Measurements from ENCODE around the gene UNCX.
"Not testable (repeated sequence)": the region's sequence is repeated elsewhere in the genome, so short reads cannot be mapped to it uniquely, and the experiment has no call there.

Gene UNCX

DNA sequence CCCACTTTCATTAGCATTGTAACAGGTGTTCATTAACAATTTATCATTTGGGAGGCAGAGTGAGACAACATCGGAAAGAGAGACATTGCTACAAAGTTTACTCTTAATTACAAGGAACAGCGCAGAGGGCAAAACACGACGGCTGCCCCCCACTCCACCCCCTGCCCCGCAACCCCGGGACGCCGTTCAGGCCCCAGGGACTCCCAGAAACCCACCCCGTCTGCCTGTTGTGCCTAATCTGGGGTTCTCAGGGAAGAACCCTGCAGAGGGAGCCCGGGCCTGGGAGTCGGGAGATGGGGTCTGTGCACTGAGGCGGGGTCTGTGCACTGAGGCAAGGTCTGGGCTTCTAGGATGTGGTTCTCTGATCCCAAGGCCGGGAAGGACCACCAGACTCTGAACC is 25.2 kb downstream of the UNCX start:
- no peak for DNase-seq (ENCODE audit: low read depth)

DNA sequence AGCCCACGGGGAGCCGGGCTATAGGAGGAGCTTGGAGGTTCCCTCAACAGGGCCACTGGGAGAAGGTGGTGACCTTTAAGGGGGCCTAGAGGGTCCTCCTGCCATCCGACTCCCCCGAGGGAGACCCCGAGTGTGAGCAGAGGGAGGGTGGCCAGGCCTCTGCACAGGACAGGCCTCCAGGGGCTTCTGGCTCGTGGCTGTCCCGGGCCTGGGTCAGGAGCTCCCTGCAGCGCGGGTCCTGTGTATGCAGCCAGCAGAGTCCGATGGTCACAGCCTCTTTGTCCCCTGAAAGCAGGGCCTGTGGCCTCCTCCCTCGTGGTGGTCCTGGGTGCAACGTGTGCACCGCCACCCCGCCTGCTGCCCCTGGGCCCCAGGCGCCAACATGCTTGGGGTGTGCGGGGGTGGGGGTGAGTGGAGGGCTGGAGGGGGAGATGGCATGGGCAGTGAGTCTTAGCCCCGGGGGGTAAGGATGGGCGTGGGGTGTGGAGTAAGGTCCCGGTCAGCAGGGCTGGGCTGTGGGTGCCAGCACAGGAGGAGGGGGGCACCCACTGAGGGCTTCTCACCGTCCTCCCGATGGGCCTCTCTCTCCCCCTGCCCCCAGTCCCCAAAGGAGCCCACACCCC is 27.1 kb downstream of the UNCX start:
- DNase-seq (ENCODE audit: low read depth), result no peak

DNA sequence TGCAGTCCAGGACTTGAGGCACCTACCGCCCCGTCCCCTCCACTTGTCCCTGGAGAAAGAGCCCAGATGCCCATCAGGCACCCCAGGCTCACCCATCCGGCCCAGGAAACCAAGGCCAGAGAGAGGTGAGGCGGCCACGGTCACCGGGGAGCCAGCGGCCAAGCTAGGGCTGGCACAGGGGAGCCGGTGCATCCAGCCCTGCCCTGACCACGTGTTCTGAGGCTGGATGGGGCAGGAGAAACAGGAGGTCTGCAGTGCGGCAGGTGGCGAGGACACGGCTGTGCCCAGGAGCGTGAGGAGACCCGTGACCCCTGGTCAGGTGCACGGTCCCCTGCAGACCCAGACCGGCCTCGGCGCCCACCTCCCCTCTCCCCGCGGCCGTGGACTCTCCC is 27.6 kb downstream of the UNCX start:
- no peak for DNase-seq (ENCODE audit: low read depth)

DNA sequence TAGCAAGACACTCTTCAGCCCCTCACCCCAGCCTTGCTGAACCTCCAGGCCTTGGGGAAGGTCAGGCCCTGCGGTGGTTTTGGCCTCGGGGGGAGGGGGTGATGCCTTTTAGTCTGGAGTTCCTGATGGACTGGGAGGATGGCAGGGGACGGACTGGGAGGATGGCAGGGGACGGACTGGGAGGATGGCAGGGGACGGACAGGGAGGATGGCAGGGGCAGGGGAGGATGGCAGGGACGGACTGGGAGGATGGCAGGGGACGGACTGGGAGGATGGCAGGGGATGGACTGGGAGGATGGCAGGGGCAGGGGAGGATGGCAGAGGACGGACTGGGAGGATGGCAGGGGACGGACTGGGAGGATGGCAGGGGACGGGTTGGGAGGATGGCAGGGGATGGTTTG is 28.4 kb downstream of the UNCX start:
- DNase-seq (ENCODE audit: low read depth), result not testable (repeated sequence)

DNA sequence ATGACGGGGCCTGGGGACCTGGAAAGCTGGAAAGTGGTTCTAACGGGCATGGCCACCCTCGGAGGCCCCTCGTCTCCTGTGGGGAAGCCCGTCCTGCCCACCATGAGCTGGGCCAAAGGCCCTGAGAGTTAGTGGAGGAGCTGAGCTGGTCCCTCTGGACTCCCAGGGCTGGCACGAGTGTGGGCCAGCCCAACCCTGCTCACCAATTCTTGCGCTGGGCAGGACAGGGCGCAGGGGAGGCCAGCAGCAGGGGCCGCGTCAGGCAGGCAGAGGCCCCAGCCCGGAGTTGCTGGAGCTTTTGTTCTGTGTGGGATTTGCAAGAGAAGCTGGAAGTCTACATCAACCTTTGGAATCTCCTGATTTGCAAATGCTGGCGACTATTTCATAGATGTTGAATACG is 29.8 kb downstream of the UNCX start:
- no peak for DNase-seq (ENCODE audit: low read depth)

DNA sequence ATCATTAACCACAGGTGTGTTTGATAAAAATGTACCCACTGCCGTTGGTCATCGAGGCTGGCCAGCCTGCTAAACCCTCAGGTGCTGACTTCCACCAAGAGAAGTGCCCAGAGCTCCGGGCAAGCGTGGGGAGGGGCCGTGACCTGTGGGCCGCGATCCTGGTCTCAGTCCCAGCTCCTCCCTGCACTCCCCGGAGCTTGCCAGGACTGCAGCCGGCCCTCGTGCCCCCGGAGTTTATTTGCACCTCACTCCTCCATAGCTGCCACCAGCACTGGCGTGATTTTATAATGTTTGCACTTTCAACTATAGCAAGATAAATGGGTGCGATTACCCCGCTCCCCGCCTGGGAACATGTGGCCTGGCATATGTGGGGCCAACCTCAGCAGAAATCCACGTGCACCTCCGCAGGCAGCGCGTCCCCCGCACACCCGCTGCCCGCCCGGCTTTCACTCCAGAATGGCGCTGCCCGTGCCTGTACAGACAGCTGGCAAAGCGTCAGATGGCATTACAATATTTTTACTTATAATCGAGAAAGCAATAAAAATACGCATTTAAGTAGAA is 30.8 kb downstream of the UNCX start:
- DNase-seq (ENCODE audit: low read depth), result no peak

DNA sequence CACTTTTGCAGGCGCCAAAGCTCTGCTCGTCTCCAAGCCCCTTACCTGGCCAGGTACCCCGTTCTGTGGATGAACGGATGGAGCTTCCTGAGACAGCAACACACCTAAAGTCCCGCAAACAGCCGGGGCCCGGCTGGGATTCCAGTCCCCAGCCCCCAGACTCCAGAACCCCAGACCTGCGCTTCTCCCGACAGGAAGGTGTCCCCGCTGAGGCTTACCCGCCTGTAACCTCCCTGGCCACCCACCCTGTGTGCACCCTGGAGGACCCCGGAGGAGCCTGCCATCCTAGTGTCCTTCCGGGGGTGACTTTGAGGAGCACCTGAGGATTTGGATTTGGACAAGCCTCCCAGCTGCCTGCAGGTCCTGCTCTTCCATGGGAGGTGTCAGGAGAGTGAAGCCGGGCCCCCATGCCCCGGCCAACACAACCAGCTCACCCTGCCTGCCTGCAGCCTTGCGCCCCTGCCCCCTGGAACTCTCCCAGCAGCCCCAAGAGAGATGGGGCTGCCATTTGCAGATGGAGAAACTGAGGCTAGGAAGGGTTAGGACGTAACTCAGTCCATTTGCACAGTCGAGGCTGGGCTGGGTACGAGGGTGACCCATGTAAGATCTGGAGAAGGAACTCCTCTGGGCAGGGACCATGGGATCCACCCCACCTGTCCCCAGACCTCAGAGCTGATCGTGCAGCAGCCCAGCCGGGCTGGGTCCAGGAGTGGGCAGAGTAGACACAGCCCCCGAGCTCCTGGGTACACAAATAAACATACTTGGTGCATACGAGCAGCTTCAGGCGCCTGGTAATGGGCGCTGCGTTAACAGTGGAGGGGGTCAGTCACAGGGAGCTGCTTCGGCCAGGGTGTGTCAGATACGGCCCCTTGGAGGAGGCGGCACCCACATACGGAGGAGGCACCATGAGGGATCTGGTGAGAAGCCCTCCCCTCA is 31.9 kb downstream of the UNCX start:
- DNase-seq (ENCODE audit: low read depth), result no peak

DNA sequence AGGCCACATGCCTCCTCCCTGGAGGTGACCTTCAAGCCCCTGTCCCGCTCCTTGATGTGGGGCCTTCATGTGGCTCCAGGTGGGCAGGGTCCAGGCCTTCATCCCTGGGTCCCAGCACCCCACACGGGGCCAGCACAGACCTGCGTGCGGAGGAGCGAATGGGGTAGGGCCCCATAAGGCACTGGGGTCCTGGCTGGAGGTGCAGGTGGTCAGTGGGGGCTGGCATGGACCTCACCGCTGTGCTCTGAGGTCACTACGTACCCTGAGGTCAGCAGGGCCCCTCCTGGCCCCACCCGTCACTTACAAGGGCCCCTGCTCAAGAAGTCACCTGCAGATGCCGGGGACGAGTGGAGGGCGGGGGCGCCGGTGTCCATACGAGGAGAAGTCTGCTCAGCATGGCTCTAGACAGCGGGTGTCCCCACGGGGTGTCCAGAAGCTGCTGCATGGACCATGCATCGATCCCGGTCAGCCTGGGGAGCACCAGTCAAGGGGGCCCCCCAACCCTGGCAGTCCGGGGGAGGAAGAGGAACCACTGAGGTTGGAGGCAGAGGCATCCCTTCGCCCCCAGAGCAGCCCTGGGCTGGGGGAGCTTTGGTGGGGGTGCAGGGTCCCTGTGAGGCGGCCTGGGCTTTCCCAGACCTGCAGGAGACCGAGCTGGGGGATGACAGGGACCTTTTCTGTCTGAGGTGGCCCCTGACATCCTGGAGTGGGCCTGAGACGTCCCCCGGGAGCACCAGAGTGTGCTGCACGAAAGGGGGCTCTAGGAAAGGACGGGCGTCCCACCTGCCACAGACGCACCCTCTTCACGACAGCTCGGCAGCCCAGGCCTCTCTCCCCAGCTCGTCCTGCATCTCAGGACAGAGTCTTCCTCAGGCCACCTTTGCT is 34.6 kb downstream of the UNCX start:
- no peak for DNase-seq (ENCODE audit: low read depth)

DNA sequence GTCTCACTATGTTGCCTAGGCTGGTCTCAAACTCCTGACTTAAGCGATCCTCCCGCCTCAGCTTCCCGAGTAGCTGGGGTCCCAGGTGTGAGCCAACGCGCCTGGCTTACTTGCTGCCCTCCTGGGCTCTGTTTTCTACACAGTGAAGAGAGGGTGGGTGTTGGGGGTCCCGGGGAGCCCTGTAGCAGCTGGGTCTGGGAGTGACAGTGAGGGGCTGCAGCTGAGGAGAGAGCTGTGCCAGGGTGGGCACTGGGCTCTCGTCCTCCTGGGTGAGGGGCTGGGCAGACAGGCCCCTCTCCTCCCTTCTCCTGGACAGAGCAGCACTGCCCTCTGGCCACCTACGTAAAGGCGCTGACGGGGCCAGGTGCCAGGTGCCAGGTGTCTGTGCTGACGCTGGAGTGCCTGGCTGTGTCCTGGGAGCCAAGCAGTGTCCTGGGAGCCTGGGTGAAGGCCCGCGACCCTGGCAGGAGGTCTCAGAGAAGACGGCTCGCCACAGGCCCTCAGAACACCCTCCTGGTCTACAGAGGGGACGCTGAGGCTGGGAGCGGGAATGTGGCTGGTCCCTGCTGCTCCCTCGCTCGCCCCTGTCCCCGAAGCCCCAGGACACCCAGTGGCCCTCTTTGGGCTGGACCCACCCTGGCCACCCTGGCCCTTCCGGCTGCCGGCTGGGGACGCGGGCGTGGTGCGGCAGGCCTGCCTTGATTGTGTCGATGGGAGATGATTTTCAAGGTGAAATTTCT is 35.6 kb downstream of the UNCX start:
- no peak for DNase-seq (ENCODE audit: low read depth)

DNA sequence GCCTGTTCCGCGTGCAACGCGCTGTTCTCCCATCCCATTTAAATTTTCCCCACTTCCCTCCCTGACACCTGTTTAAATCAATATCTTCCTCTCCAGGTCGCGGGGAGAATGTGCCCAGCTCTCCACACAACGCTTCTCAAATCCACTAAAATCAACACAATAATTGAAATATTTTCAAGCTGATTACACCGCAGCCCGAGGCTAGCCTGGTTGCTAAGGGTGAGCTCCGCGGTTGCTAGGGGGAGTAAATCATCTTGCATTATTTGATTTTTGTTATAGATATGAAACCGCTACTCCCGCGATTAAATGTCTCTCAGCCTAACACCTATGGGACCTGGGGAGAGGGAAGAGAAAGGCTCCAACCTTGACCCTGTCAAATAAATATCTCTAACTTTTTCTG is 36.2 kb downstream of the UNCX start:
- DNase-seq (ENCODE audit: low read depth), result no peak

DNA sequence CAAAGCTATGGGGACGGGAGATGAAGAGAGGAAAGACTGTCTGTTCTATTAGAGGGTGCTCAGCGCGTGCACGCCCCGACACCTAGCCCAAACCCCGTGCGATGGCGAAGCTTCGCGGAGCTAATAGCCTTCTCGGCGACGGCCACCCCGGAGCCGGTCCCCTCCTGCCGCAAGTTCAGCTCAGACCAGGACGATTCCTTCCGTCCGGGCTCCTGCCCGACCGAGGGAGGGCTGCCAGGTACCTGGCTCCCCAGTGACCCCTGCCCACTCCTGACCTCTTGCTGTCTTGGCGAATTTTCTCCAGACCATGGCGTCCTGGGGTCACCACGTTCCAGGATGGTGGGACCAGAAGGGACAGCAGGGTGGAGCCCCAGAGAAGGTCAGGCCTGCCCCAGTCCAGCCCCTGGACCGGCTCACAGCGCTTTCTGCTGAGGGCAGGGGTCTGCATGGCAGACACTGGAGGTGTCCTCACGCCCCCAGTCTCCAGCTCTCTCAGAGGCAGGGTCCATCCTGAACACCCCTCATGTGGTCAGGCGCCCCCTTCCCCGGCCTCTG is 36.7 kb downstream of the UNCX start:
- DNase-seq (ENCODE audit: low read depth), result no peak

DNA sequence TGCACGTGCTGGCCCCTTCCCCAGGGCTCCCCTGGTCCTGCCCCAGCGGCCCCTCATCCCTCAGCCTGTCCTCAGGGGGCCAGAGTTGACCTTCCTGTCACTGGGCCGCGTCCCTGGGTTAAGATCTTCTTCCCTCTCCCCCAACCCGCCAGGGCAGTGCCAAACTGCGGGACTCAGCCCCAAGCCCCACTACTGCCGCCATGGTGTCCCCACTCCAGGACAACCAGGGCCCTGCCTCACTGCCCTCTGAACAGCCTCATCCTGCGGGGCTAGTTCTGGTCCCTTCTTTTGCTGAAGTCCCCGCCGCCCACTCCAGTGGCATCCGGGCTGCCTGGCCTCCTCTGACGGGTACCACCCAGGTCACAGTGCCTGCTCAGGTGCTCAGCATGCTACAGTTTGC is 37.5 kb downstream of the UNCX start:
- DNase-seq (ENCODE audit: low read depth), result no peak

DNA sequence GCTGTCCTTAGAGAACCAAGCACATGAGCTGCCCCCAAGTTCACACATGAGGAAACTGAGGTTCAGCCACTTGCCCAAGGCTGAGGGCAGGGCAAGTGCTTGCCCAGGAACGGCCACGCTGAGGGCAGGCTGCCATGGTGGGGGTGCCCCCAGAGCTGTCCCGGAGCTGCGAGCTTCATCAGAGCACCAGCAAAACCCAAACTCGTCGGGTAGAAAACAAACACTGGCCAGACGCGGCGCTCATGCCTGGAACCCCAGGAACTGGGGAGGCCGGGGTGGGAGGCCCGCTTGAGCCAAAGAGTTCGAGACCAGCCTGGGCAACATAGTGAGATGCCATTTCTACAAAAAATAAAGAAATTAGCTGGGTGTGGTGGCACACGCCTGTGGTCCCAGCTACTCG is 38.4 kb downstream of the UNCX start:
- no peak for DNase-seq (ENCODE audit: low read depth)

DNA sequence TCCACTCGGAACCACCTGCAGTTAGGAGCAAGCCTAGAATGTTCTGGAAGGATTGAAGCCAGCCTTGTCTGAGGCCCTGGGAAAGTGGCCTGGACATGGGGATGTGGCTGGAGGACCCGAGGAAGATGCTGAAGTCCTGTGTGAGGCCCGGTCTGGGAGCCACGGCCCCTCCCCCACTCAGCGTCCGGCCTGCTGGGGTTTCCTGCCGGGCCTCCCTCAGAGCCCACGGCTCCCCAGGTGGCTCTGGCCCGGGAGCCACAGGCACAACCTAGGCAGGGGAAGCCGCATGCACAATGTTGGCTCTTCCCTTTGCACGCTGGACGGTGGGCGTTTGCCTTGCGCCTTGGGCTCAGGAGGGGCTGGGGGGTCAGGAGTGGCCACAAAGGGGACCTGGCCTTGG is 39.0 kb downstream of the UNCX start:
- no peak for DNase-seq (ENCODE audit: low read depth)

DNA sequence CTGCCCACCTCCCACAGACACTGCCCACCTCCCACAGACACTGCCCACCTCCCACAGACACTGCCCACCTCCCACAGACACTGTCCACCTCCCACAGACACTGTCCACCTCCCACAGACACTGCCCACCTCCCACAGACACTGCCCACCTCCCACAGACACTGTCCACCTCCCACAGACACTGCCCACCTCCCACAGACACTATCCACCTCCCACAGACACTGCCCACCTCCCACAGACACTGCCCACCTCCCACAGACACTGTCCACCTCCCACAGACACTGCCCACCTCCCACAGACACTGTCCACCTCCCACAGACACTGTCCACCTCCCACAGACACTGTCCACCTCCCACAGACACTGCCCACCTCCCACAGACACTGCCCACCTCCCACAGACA is 39.5 kb downstream of the UNCX start:
- DNase-seq (ENCODE audit: low read depth), result not testable (repeated sequence)

DNA sequence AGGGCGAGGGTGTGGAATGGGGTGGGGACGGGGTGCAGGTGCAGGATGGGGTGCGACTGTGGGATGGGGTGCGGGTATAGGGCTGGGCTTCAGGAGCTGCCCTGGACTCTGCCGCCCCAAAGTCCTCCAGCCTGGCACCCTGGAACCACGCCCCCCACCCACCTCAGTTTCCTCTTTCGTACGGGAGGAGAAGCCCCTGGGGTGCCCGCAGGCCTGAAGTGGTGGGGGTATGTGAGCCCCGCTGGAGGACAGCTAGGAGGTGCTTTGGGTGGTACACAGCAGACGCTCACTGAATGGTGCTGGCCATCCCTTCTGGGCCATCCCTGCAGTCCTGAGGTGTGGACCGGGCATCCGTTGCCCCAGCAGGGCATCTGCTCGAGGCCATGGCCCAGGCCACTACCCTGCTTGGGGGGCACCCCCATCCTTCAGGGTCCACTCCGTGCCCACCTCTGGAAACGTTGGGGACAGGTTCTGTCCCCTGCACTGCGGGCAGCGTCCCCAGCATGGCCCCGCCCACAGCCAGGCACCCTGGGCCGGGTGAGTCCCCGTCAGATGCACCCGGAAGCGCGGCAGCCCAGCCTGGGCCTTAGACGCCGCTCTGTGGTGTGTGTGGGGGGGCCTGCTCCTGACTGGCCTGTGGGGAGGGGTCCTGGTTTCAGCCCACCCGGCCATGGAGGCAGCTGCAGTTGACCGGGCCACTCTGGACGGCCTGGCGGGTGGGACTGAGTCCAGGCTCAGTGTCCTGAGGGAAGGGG is 41.6 kb downstream of the UNCX start:
- DNase-seq (ENCODE audit: low read depth), result no peak

DNA sequence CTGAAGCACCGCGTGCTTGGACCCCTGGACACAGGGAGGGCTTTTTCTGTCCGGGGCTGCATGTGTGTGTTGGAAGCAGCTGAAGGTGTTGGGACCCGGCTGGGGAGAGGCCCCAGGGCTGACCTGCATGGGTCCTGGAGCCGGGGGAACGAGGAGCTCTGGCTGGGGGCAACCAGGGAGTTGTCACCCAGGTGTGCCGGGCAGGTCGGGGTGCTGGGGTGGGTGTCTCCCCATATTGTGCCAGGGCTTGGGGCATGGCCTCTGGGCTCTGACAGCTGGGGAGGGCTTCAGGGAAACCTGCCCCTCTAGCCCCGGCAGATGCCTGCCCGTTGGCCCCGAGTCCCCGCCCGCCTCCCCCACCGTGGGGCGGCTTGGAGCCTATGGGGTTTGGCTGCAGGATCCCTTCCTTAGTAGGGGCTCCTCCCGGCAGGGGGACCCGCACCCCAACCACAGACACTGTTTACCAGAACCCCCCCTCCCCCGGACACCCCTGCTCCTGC is 42.3 kb downstream of the UNCX start:
- DNase-seq (ENCODE audit: low read depth), result no peak

DNA sequence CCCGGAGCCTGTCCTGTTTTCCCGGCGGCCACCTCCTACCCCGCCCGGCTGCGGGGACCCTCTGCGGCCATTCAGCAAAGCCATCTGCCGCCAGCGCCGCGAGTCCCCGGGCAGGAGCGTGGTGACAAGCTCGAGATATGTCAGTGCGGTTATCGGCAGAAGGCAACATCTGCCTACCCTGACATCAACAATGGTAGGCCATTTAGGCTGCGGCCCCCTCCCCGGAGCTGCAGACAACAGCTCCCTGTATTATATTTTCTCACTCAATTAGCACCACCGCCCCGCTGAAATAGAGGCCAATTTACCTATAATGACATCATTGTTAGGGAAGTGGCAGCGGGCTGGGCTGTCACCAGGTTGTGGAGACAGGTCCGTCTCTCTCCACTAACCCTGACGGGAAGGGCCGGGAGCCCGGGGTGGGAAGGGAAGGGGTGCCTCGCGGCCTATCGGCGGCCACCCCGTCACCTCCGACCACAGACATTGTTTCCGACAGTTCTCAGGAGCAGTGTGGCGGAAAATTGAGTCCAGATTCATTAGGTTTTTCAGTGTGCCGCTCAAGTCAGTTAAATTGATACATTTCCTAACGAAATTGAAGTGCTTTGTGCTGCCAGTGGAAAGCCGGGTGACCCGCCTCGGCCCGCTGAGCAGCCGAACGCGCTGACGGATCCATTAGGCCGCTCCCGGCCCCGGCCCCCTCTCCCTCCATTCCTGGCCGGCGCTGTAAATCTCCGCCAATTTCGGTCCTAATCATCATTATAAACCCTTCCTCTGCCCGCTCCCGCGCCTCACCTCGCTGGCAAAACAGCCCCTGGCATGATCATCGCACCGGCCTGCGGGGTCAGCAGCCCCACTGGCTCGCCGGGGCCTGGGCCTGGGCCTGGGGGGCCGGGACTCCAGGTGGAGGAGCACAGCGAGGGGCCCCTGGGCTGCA is 43.0 kb downstream of the UNCX start:
- DNase-seq (ENCODE audit: low read depth), result no peak

DNA sequence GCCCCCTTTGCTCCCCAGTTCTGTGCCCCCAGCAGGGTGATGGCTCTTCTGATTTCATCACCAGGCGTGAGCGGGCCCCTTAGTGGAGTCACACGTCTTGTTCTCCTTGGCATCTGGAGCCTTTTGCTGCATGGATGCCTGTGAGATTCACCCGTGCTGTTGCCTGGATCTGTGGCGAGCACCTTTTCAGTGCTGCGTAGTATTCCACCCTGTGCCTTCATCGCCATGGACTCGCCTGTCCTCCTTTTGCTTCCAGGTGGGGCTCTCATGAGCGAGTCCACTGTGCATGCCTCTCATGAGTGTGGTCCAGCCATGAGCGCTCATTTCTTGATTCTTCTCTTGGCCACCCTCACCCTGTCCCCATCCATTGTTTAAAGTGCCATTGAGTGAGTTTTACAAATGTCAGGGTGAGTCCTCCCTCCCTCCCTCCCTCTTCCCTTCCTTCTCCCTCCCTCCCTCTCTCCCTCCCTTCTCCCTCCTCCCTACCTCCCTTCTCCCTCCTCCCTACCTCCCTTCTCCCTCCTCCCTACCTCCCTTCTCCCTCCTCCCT is 44.0 kb downstream of the UNCX start:
- DNase-seq (ENCODE audit: low read depth), result no peak
